Muscle of leg (tissue), 11 donors: Measurements from ENCODE around the gene TPX2. TPM values are rescaled to one million over a fixed set of nuclear protein-coding genes. Genes with fewer than 3 reads are reported as not detected.

ENCODE experiments used
- DNase-seq: peaks from one replicate; pipeline ENCODE4 v3.0.0; 2013
- H3K27ac ChIP-seq: one replicate; pipeline ENCODE4 v1.5.1; 2013; ENCODE audit warnings: mild to moderate bottlenecking, low read length, control low read depth
- H3K27me3 ChIP-seq: one replicate; pipeline ENCODE4 v1.6.1; 2013; ENCODE audit warnings: low read length; ENCODE audit not compliant: control insufficient read depth, insufficient read depth
- H3K36me3 ChIP-seq: one replicate; pipeline ENCODE4 v1.6.1; 2013; ENCODE audit warnings: low read length; ENCODE audit not compliant: control insufficient read depth, insufficient read depth
- H3K4me1 ChIP-seq: one replicate; pipeline ENCODE4 v1.6.1; 2013; ENCODE audit warnings: low read length; ENCODE audit not compliant: control insufficient read depth, insufficient read depth
- H3K4me3 ChIP-seq: one replicate; pipeline ENCODE4 v1.5.1; 2013; ENCODE audit warnings: low read length, control low read depth
- H3K9me3 ChIP-seq: replicated peaks from 2 replicates; pipeline ENCODE4 v1.6.1; 2013; ENCODE audit warnings: low read depth, low read length; ENCODE audit not compliant: control insufficient read depth
- WGBS: methylation state at CpG from one replicate; pipeline ENCODE4 v1.1.5; 2013; ENCODE audit warnings: missing lambda C conversion rate; ENCODE audit not compliant: insufficient coverage; 5-methylcytosine and 5-hydroxymethylcytosine counted together
- polyA plus RNA-seq, 8 donors: library from polyadenylated mRNA; unstranded; fragments of 120-200 nt; gene quantifications; one replicate each; pipeline versions ENCODE4 v1.2.1 to v1.2.3, GENCODE V29; 2013; ENCODE audit warnings: inconsistent platforms in 1 of 8, low replicate concordance in 1 of 8; ENCODE audit not compliant: insufficient read length in 8 of 8, insufficient read depth in 1 of 8
- total RNA-seq: library from RNA; stranded (reverse); fragments of 120-200 nt; gene quantifications from one replicate; pipeline ENCODE4 v1.2.4, GENCODE V29; 2013

TPX2 gene
- total and polyA plus RNA-seq, 9 donors, result 21.4 to 42.7 (median 27.9) TPM

GRCh38 chr20:31767805-31768204, 28.7 kb downstream of the TPX2 start:
- Histone ChIP-seq H3K9me3 (no peaks in the 10 kb centered on the region), H3K4me3 (no peak overlapping the region), H3K4me1 (no peaks in the 10 kb centered on the region), H3K27me3 (no peaks in the 10 kb centered on the region), H3K27ac (no peak overlapping the region), H3K36me3 (peaks cover 25% of the 10 kb centered on the region)
- 80% methylated on average over 1 of the region's 3 CpGs for WGBS
- no peak for DNase-seq

DNA sequence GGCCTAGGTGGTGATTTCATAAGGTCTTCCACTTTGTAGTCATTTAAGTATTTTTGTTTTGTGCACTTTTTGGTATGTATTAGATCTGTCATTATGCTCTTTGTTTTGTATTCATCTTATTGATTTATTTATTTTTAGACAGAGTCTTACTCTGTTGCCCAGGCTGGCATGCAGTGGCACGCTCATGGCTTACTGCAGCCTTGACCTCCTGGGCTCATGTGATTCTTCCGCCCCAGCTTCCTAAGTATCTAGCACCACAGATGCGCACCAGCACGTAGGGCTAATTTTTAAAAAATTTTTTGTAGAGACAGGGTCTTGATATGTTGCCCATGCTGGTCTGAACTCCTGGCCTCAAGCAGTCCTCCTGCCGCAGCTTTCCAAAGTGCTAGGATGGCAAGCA, 30.6 kb downstream of the TPX2 start:
- H3K4me1 ChIP-seq, result no peaks in the 10 kb centered on the region
- H3K4me3 ChIP-seq, result no peak overlapping the region
- no peaks in the 10 kb centered on the region for H3K27me3 ChIP-seq
- DNase-seq, result no peak
- H3K9me3 ChIP-seq, result no peaks in the 10 kb centered on the region
- no peak overlapping the region for H3K27ac ChIP-seq
- WGBS, result no CpG with 5 or more reads among the region's 5 CpGs
- peaks cover 27% of the 10 kb centered on the region for H3K36me3 ChIP-seq

- Histone ChIP-seq H3K27ac (no peak overlapping the region), H3K9me3 (no peaks in the 10 kb centered on the region), H3K27me3 (no peaks in the 10 kb centered on the region), H3K36me3 (peaks cover 27% of the 10 kb centered on the region), H3K4me1 (no peaks in the 10 kb centered on the region), H3K4me3 (no peak overlapping the region)
- no CpG with 5 or more reads among the region's 1 CpG for WGBS
- DNase-seq, result no peak
These were observed 31.2 kb downstream of the TPX2 start for GRCh38 chr20:31770243-31770642.

- no peak for DNase-seq
- Histone ChIP-seq H3K9me3 (no peaks in the 10 kb centered on the region), H3K4me3 (no peak overlapping the region), H3K27me3 (no peaks in the 10 kb centered on the region), H3K4me1 (no peaks in the 10 kb centered on the region), H3K36me3 (peaks cover 28% of the 10 kb centered on the region), H3K27ac (no peak overlapping the region)
- no CpG with 5 or more reads among the region's 1 CpG for WGBS
These were observed 35.3 kb downstream of the TPX2 start for GRCh38 chr20:31774408-31774807.

- WGBS, result no CpG with 5 or more reads among the region's 2 CpGs
- Histone ChIP-seq H3K4me1 (no peaks in the 10 kb centered on the region), H3K4me3 (no peak overlapping the region), H3K9me3 (no peaks in the 10 kb centered on the region), H3K27me3 (no peaks in the 10 kb centered on the region), H3K27ac (no peak overlapping the region), H3K36me3 (peaks cover 38% of the 10 kb centered on the region)
- no peak for DNase-seq
These were observed 41.7 kb downstream of the TPX2 start for GRCh38 chr20:31780839-31781238.

GRCh38 chr20:31781945-31782344, 42.9 kb downstream of the TPX2 start:
- no peak for DNase-seq
- Histone ChIP-seq H3K4me1 (no peaks in the 10 kb centered on the region), H3K4me3 (no peak overlapping the region), H3K27ac (no peak overlapping the region), H3K36me3 (peaks cover 42% of the 10 kb centered on the region), H3K27me3 (no peaks in the 10 kb centered on the region), H3K9me3 (no peaks in the 10 kb centered on the region)
- 96% methylated on average over 3 of the region's 4 CpGs for WGBS

- peaks cover 38% of the 10 kb centered on the region for H3K36me3 ChIP-seq
- H3K27ac ChIP-seq, result no peak overlapping the region
- H3K4me1 ChIP-seq, result no peaks in the 10 kb centered on the region
- DNase-seq, result no peak
- no peaks in the 10 kb centered on the region for H3K9me3 ChIP-seq
- 92% methylated on average over 5 of the region's 7 CpGs for WGBS
- no peaks in the 10 kb centered on the region for H3K27me3 ChIP-seq
- no peak overlapping the region for H3K4me3 ChIP-seq
These were observed 45.4 kb downstream of the TPX2 start for GRCh38 chr20:31784354-31785044.

DNA sequence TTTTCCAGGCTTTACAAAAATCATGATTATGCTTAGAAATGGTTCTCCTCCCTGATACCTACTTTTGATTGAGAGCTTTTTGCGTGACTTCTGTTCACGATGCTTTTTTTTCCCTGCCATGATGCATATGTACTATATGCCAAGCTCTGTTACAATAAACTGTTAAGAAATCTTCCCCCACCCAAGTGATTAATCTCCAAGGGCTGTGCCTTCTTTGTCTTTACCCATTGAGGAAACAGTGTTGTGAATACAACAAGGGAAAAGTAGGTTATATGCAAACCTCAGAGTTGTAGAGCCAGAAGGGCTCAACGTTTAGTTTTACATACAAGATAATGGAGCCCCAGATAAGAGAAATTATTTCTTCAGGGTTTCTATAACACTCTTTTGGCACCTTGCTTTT, 46.0 kb downstream of the TPX2 start:
- H3K9me3 ChIP-seq, result no peaks in the 10 kb centered on the region
- H3K27me3 ChIP-seq, result no peaks in the 10 kb centered on the region
- DNase-seq, result no peak
- H3K4me3 ChIP-seq, result no peak overlapping the region
- no peaks in the 10 kb centered on the region for H3K4me1 ChIP-seq
- H3K27ac ChIP-seq, result no peak overlapping the region
- H3K36me3 ChIP-seq, result peaks cover 34% of the 10 kb centered on the region
- 100% methylated on average over 3 of the region's 3 CpGs for WGBS

DNA sequence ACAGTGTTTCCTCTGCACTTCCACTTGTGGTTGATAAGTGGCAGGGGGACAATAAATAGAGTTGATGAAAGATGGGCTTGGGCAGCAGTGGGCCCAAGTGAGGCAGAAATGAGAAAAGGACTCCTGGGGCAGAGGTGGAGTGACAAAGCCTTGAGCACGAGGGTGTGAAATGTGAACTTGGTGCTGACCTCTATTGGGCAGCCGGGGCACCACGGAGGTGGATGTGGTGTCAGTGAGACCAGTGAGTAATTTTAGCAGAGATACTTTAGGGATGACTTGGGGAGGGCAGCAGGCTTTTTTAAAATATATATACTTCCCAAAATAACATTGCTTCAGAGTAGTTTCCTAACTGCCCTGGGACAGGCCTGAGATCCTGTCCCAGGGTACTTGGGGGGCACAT, 49.5 kb downstream of the TPX2 start:
- H3K27ac ChIP-seq, result no peak overlapping the region
- 29% methylated on average over 1 of the region's 3 CpGs for WGBS

DNA sequence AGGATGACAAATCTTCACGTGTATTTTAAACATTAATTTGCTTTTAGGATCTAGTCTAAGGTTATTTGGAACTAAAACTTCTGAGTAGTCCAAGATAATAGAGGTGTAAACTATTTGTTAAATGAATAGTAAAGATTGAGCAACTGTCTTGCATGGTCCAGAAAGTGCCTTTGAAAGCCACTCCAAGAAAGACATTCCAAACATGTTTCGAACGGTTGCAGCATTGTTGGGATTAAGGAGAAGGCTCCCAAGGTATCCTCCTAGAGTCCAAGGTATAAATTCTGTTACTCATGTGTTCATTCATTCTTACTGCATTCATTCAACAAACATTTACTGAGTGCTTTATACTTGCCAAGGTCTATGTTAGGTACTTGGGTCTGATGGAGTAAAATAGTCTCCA, 51.3 kb downstream of the TPX2 start:
- Histone ChIP-seq H3K4me3 (no peak overlapping the region), H3K36me3 (peaks cover 26% of the 10 kb centered on the region), H3K27ac (no peak overlapping the region), H3K9me3 (no peaks in the 10 kb centered on the region), H3K4me1 (no peaks in the 10 kb centered on the region), H3K27me3 (no peaks in the 10 kb centered on the region)
- WGBS, result no CpG with 5 or more reads among the region's 3 CpGs
- no peak for DNase-seq

More for the DNA sequence above, 49.5 kb downstream of the TPX2 start:
- no peaks in the 10 kb centered on the region for H3K9me3 ChIP-seq
- DNase-seq, result no peak
- H3K4me3 ChIP-seq, result no peak overlapping the region
- peaks cover 19% of the 10 kb centered on the region for H3K36me3 ChIP-seq
- no peaks in the 10 kb centered on the region for H3K27me3 ChIP-seq
- no peaks in the 10 kb centered on the region for H3K4me1 ChIP-seq

GRCh38 chr20:31797364-31797763, 58.3 kb downstream of the TPX2 start:
- 79% methylated on average over 2 of the region's 3 CpGs for WGBS
- H3K36me3 ChIP-seq, result peaks cover 41% of the 10 kb centered on the region
- H3K4me1 ChIP-seq, result no peaks in the 10 kb centered on the region
- H3K4me3 ChIP-seq, result no peak overlapping the region
- H3K27me3 ChIP-seq, result no peaks in the 10 kb centered on the region
- DNase-seq, result no peak
- no peaks in the 10 kb centered on the region for H3K9me3 ChIP-seq
- H3K27ac ChIP-seq, result no peak overlapping the region
